Neutrophil (primary cell): ENCODE data around the gene ISG15.

ENCODE experiments used
- H3K27ac ChIP-seq: fragments of 200-600 bp; sonication (generic); 2 replicates; pipeline ENCODE4 v1.5.1; 2016; ENCODE audit warnings: mild to moderate bottlenecking, moderate library complexity
- H3K27me3 ChIP-seq: fragments of 200-600 bp; sonication (generic); 2 replicates; pipeline ENCODE4 v1.6.0; 2016; ENCODE audit warnings: mild to moderate bottlenecking
- H3K36me3 ChIP-seq: fragments of 200-600 bp; sonication (generic); 2 replicates; pipeline ENCODE4 v1.5.1; 2017
- H3K4me1 ChIP-seq, 2 experiments: fragments of 200-600 bp in 1 of 2; sonication (generic) in 1 of 2; 1 replicate in 1 of 2; 2 replicates in 1 of 2; pipeline versions ENCODE4 v1.5.1 to v1.6.1; 2013 to 2016; ENCODE audit warnings: low read depth in 1 of 2, low read length in 1 of 2, mild to moderate bottlenecking in 1 of 2, moderate library complexity in 1 of 2; ENCODE audit not compliant: control insufficient read depth in 1 of 2, insufficient read depth in 1 of 2
- H3K4me3 ChIP-seq, 2 experiments: fragments of 200-600 bp in 1 of 2; sonication (generic) in 1 of 2; 1 replicate in 1 of 2; 2 replicates in 1 of 2; pipeline ENCODE4 v1.5.1; 2013 to 2016; ENCODE audit warnings: low read depth in 1 of 2, low read length in 1 of 2, mild to moderate bottlenecking in 1 of 2, moderate library complexity in 1 of 2
- H3K9me3 ChIP-seq: fragments of 200-600 bp; sonication (generic); 2 replicates; pipeline ENCODE4 v1.5.1; 2016
- TF ChIP-seq, protein P1 (sequence below): fragments of 200-600 bp; sonication (generic); IDR thresholded peaks from 2 replicates; pipeline ENCODE4 v1.5.1; 2016; ENCODE audit warnings: antibody characterized with exemption

The ISG15 gene

DNA sequence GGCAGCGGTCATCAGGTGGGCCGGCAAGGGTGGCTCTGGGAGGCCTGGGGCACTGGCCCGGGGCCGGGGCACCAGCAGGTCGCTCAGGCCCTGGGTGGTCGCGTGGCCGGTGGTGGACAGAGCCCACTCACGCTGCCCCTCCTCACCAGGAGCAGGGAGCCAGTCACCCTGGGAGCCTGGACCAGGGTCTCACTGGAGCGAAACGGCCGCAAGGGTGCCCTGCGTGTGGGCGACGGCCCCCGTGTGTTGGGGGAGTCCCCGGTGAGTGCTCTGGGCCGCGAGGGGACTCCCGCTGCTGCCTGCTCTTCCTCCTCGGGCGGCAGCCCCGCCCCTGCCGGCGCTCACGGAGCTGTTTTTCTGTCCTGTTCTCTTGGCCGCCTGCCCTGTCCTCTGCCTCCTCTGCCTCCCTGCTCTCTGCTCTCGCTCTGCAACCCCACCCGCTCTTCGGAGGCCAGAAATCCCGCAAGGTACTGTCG lies 37.3 kb downstream of the ISG15 start:
- no peaks in the 10 kb centered on the region for H3K9me3 ChIP-seq
- H3K36me3 ChIP-seq: no peaks in the 10 kb centered on the region
- TF ChIP-seq, protein P1, sequence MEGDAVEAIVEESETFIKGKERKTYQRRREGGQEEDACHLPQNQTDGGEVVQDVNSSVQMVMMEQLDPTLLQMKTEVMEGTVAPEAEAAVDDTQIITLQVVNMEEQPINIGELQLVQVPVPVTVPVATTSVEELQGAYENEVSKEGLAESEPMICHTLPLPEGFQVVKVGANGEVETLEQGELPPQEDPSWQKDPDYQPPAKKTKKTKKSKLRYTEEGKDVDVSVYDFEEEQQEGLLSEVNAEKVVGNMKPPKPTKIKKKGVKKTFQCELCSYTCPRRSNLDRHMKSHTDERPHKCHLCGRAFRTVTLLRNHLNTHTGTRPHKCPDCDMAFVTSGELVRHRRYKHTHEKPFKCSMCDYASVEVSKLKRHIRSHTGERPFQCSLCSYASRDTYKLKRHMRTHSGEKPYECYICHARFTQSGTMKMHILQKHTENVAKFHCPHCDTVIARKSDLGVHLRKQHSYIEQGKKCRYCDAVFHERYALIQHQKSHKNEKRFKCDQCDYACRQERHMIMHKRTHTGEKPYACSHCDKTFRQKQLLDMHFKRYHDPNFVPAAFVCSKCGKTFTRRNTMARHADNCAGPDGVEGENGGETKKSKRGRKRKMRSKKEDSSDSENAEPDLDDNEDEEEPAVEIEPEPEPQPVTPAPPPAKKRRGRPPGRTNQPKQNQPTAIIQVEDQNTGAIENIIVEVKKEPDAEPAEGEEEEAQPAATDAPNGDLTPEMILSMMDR: no peak
- H3K4me1 ChIP-seq: no peaks in the 10 kb centered on the region
- H3K27ac ChIP-seq: no peak overlapping the region
- H3K27me3 ChIP-seq: peaks cover 4% of the 10 kb centered on the region
- H3K4me3 ChIP-seq: no peak overlapping the region

DNA sequence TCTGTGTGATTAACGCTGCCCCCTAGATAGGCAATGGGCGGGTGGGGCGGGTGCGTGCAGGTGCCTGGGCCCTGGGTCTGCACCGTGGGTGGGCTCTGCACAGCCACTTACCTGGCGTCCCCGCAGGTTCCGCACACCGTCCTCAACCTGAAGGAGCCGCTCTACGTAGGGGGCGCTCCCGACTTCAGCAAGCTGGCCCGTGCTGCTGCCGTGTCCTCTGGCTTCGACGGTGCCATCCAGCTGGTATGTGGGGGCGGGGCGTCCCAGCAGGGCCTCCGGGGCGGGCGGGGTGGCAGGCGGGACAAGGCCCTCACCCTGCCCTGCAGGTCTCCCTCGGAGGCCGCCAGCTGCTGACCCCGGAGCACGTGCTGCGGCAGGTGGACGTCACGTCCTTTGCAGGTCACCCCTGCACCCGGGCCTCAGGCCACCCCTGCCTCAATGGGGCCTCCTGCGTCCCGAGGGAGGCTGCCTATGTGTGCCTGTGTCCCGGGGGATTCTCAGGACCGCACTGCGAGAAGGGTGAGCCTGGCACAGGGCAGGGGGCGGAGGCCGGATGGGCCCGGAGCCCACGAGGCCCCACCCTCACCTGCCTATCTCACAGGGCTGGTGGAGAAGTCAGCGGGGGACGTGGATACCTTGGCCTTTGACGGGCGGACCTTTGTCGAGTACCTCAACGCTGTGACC lies 38.0 kb downstream of the ISG15 start:
- no peaks in the 10 kb centered on the region for H3K36me3 ChIP-seq
- H3K4me1 ChIP-seq: no peaks in the 10 kb centered on the region
- no peak overlapping the region for H3K27ac ChIP-seq
- TF ChIP-seq, protein P1: no peak
- no peaks in the 10 kb centered on the region for H3K9me3 ChIP-seq
- H3K27me3 ChIP-seq: peaks cover 8% of the 10 kb centered on the region
- H3K4me3 ChIP-seq: no peak overlapping the region

DNA sequence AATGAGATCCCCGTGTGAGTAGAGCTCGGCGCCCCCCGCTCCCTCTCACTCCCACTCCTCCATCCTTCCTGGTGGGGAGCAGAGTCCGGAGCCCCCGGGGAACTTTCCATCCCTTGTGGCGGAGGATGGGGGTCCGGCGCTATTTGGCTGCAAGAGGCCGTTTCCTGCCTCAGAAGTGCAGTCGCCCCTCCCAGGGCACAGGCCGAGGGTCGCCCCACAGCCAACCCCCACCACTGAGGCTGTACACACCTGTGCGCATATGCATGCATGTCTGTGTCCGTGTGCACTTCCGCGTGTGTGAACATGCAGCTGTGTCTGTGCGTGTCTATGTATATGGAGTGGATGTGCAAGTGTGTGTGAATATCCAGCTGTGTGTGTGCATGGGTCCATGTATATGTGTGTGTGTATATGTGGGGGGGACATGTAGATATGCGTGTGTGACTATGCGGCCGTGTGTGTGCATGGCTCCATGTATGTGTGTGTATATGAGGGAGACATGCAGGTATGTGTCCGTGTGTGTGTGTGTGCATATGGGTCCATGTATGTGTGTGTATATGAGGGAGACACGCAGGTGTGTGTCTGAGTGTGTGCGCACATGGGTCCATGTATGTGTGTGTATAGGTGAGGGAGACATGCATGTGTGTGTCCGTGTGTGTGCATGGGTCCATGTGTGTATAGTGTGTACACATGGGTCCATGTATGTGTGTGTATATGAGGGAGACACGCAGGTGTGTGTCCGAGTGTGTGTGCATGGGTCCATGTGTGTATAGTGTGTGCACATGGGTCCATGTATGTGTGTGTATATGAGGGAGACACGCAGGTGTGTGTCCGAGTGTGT lies 38.9 kb downstream of the ISG15 start:
- no peak overlapping the region for H3K4me3 ChIP-seq
- TF ChIP-seq, protein P1: no peak
- peaks cover 14% of the 10 kb centered on the region for H3K27me3 ChIP-seq
- no peaks in the 10 kb centered on the region for H3K9me3 ChIP-seq
- no peaks in the 10 kb centered on the region for H3K36me3 ChIP-seq
- H3K4me1 ChIP-seq: no peaks in the 10 kb centered on the region
- no peak overlapping the region for H3K27ac ChIP-seq

GRCh38 chr1:1053022-1053421 lies 39.7 kb downstream of the ISG15 start:
- H3K4me1 ChIP-seq: no peaks in the 10 kb centered on the region
- H3K27ac ChIP-seq: no peak overlapping the region
- peaks cover 22% of the 10 kb centered on the region for H3K27me3 ChIP-seq
- no peaks in the 10 kb centered on the region for H3K36me3 ChIP-seq
- H3K4me3 ChIP-seq: no peak overlapping the region
- H3K9me3 ChIP-seq: no peaks in the 10 kb centered on the region
- TF ChIP-seq, protein P1: no peak

GRCh38 chr1:1053682-1054081 lies 40.4 kb downstream of the ISG15 start:
- Histone ChIP-seq H3K4me1 (no peaks in the 10 kb centered on the region), H3K9me3 (no peaks in the 10 kb centered on the region), H3K27me3 (peaks cover 28% of the 10 kb centered on the region), H3K27ac (no peak overlapping the region), H3K36me3 (no peaks in the 10 kb centered on the region), H3K4me3 (no peak overlapping the region)
- TF ChIP-seq, protein P1: no peak
